Fibroblast of gingiva (primary cell): ENCODE results near the gene CYB561A3.
"Not testable (repeated sequence)": the region's sequence is repeated elsewhere in the genome, so short reads cannot be mapped to it uniquely, and the experiment has no call there.

ENCODE experiments used
- DNase-seq: peaks from one replicate; pipeline ENCODE4 v3.0.0-alpha.2; 2011; ENCODE audit warnings: low read depth

Gene CYB561A3, protein sequence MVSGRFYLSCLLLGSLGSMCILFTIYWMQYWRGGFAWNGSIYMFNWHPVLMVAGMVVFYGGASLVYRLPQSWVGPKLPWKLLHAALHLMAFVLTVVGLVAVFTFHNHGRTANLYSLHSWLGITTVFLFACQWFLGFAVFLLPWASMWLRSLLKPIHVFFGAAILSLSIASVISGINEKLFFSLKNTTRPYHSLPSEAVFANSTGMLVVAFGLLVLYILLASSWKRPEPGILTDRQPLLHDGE

GRCh38 chr11:61361741-61362541 lies at the start of gene CYB561A3, which contains the start of gene TMEM138:
TSS of gene CYB561A3 (minus strand) at chr11:61361882. CDS start at chr11:61356713, 5,169 bp downstream.
TSS of gene TMEM138 (plus strand) at chr11:61362374. CDS start at chr11:61364391, 2,017 bp downstream.
- peak; percentile 93 for DNase-seq

GRCh38 chr11:61406991-61407728 lies 45.5 kb upstream of the CYB561A3 start:
- DNase-seq: no peak

- no peak for DNase-seq
Observed at GRCh38 chr11:61406067-61406466, 44.4 kb upstream of the CYB561A3 start.

DNA sequence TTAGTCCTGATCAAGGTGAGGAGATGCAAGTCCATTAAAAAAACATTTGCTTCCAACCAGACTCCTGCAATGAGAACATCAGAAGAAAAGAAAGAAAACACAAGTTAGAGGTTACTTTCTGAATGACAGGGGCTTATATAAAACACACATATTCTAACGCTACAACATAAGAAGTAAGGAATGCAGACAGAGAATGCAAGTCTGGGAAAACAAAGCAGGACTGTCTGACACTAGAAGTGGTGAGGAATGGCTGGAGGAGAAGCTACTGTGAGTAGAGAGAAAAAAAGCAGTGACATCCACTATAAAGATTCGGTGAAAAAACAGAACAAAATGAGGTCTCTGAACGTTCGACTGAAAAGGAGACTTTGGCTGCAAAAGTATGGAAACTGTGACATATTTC lies 43.0 kb upstream of the CYB561A3 start:
- DNase-seq: no peak

DNA sequence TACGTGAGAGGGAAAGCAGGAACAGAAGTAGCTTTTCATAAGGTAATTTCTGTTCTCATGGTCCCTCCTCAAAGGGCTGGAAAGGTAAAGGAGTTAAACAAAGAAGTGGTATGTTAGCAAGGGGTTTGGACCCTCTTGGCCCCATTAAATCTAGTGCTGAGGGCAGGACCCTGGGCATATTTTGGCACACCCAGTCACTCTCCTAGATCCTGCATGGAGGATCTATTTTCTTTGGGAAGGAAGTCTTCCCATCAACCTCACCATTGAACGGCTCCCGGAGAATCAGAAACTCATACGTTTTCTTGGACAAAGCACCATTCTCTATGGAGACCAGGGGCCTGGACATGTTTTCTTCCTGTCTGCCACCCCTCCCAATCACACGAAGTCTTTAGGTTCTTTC lies 42.4 kb upstream of the CYB561A3 start:
- DNase-seq: no peak

- no peak for DNase-seq
Observed at GRCh38 chr11:61403658-61404057, 42.0 kb upstream of the CYB561A3 start.

DNA sequence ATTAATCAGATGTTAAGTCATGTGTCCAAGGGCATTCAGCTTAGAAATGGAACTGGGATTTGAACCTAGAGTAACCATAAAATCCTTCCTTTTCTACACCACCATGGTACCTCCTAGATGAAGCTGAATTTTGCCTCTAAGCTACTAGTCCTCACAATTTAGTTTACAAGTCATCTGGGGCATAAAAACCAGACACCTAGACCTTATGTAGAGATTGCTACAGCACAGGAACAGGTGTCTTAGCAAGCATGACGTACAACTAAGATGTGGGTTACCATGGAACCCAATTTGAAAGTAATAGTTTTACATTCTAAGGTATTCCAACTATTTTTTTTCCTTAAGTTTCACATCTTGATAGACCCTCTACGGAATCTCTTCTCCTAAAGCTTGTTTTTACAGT lies 39.9 kb upstream of the CYB561A3 start:
- DNase-seq: no peak

- no peak for DNase-seq
Observed at GRCh38 chr11:61401173-61401572, 39.5 kb upstream of the CYB561A3 start.

DNA sequence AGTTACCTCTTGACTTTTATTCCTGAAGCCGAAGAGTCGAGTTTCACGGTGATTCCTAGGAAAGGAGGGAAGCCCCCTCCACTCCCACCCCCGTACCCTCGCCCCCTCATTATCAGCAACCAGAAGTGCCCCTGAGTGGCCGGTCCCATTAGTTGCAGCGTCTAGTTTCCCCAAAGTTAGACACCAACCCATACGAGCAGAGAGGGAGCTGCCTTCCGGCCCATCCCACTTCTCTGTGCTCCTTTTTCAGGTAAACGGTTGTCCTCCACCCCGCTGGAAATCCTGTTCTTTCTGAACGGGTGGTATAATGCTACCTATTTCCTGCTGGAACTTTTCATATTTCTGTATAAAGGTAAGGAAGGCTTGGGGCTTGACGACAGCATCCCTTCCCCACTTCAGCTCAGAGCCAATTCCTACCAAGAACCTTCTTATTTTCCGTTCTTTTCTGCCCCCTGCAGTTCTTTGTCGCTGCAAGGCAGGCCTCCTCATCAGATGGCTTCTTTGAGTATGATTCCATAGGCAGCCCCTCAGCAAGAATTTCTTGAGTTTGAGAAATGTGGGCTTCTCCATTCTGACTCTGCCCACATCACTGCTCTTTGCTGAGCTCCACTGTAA lies 31.4 kb upstream of the CYB561A3 start:
- DNase-seq: no peak

- DNase-seq: peak; percentile 73
Observed at GRCh38 chr11:61390161-61390560, 28.5 kb upstream of the CYB561A3 start.

GRCh38 chr11:61384271-61385242 lies 22.9 kb upstream of the CYB561A3 start:
- DNase-seq: no peak

DNA sequence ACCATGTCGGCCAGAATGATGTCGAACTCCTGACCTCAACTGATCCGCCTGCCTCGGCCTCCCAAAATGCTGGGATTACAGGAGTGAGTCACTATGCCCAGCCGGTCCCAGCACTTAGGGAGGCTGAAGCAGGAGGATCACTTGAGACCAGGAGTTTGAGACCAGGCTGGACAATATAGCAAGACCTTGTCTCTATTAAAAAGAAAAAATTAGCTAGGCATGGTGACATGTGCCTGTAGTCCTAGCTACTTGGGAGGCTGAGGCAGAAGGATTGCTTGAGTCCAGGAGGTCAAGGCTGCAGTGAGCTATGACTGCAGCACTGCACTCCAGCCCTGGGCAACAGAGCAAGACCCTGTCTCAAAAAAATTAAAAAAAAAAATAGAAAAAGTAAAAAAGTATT lies 22.2 kb upstream of the CYB561A3 start:
- DNase-seq: not testable (repeated sequence)

DNA sequence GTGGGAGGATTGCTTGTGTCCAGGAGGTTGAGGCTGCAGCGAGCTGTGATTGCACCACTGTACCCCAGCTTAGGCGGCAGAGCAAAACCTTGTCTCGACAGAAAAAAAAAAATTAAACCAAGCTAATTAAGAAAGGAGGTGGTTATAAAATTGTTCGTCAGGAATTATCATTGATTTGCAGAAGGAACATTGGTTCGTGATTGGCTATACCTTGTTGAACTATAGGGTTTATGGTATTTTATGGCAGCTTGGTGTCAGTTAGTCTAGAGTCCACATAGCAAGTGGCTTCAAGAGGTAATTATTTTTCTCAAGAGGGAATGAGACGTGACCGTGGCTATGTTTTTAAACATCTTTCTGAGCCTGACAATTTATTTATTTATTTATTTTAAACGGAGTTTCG lies 19.2 kb upstream of the CYB561A3 start:
- no peak for DNase-seq

GRCh38 chr11:61378713-61379313 lies 17.1 kb upstream of the CYB561A3 start:
- peak; percentile 97 for DNase-seq

- no peak for DNase-seq
Observed at GRCh38 chr11:61377461-61378160, 15.9 kb upstream of the CYB561A3 start.

DNA sequence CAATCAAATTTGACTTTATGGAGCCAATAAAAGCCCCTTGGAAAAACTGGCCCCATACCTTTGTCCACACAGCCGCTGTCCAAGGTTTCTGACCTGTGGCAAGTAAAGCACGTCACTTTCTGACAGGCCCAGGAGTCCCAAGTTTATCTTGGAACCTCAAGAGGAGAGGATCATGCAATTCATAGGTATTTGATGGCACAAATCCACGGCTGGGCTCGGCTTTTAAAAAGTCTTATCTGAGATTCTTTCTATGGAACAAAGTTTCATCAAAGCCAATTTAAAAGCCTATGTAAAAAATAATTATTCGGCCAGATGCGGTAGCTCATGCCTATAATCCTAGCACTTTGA lies 14.1 kb upstream of the CYB561A3 start:
- DNase-seq: no peak

DNA sequence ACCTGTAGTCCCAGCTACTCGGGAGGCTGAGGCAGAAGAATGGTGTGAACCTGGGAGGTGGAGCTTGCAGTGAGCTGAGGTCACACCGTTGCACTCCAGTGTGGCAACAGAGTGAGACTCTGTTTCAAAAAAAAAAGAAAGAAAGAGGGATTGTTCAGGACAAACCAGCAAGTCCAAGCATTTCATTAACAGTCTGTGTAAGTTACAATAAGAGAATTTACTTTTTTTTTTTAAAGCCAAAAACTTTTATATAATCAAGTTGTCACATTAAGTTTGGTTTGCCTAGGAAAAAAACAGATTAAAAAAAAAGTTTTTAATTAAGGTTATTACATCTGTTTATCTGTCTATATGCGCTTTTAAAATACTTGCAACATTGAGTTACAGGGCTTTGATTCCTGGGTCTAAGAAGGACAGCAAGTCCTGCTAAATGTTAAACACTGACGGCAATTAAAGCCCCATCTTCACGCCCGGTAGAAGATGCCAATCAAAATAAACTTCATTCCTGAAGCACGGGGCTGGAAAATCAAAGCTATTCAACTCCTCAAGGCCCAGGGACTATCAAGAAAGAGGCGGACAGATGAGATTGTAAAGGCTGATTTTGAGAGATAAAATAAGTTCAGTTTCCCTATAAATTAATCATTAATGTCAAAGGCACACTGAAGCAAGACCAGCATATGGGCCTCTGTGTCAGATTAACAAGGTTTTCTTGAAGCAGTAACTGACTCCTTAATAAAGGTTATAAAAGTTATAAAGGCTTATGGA lies 11.2 kb upstream of the CYB561A3 start:
- no peak for DNase-seq

DNA sequence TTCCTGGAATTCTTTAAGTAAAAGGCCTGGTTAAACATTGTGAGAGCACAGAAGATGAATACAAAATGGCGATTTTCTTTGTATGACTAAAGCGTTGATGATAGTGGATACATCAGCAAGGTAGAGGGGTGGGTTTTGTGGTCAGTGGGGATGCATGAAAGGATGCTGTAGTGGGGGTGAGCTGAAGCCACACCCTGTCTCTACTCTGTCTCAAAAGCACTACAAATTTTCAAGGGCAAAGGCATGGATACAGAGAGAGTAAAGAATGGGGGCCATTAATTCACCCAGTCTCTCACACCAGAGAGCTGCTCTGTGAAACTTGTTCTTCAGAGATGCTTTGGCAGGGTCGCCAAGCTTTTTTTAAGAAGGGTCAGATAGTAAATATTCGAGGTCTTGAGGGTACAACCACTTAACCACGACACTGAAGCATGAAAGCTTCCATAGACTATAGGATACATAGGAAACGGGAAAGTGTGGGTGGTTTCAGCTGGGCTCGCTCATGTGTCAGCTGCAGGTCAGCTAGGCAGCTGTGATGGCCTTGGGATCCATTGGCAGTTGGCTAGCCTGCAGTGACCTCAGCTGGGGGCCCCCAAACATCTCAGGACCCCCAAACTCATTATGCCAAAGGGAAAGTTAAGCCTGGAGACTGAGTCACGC lies 8.8 kb upstream of the CYB561A3 start:
- DNase-seq: no peak
